NCI-H146 (cell line): ENCODE measurements around the gene TAGLN2.

ENCODE experiments used
- DNase-seq: peaks from one replicate; lab custom pipeline; 2025; lab: John Stamatoyannopoulos, UW

The TAGLN2 gene

GRCh38 chr1:159870704-159871103, 54.6 kb downstream of the TAGLN2 start:
- DNase-seq: no peak

GRCh38 chr1:159869607-159870006, 55.7 kb downstream of the TAGLN2 start:
- no peak for DNase-seq

- DNase-seq: peak; percentile 27
These were observed 56.1 kb downstream of the TAGLN2 start for GRCh38 chr1:159869173-159869572.

- no peak for DNase-seq
These were observed 56.5 kb downstream of the TAGLN2 start for GRCh38 chr1:159868766-159869165.
